ENCODE results near the gene TNPO2. TPM values are rescaled to one million over a fixed set of nuclear protein-coding genes. Genes with fewer than 3 reads are reported as not detected.
"Not testable (repeated sequence)": the region's sequence is repeated elsewhere in the genome, so short reads cannot be mapped to it uniquely, and the experiment has no call there.

Gene TNPO2
- total RNA-seq, 2 donors from 2014 or later: 79.0 to 88.9 TPM

- no peak overlapping the region for H3K27ac ChIP-seq
- ATAC-seq (ENCODE audit: insufficient number of reproducible peaks, low FRiP score, low read depth) (no peak), DNase-seq (ENCODE audit: low spot score) (no peak)
- H3K27me3 ChIP-seq (replicated peaks; ENCODE audit: insufficient read depth): no peaks in the 10 kb centered on the region
- TF ChIP-seq, protein P1, sequence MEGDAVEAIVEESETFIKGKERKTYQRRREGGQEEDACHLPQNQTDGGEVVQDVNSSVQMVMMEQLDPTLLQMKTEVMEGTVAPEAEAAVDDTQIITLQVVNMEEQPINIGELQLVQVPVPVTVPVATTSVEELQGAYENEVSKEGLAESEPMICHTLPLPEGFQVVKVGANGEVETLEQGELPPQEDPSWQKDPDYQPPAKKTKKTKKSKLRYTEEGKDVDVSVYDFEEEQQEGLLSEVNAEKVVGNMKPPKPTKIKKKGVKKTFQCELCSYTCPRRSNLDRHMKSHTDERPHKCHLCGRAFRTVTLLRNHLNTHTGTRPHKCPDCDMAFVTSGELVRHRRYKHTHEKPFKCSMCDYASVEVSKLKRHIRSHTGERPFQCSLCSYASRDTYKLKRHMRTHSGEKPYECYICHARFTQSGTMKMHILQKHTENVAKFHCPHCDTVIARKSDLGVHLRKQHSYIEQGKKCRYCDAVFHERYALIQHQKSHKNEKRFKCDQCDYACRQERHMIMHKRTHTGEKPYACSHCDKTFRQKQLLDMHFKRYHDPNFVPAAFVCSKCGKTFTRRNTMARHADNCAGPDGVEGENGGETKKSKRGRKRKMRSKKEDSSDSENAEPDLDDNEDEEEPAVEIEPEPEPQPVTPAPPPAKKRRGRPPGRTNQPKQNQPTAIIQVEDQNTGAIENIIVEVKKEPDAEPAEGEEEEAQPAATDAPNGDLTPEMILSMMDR (IDR thresholded peaks at IDR 0.05): no peak
- H3K4me3 ChIP-seq: no peak overlapping the region
- peaks cover 17 to 27% of the 10 kb centered on the region in 2 donors for H3K4me1 ChIP-seq (ENCODE audit: control insufficient read depth in 1 of 2, low read depth in 2 of 2)
- H3K9me3 ChIP-seq: no peaks in the 10 kb centered on the region
- peaks cover 23% of the 10 kb centered on the region for H3K36me3 ChIP-seq
Observed at GRCh38 chr19:12730064-12730463, 6.3 kb upstream of the TNPO2 start.

DNA sequence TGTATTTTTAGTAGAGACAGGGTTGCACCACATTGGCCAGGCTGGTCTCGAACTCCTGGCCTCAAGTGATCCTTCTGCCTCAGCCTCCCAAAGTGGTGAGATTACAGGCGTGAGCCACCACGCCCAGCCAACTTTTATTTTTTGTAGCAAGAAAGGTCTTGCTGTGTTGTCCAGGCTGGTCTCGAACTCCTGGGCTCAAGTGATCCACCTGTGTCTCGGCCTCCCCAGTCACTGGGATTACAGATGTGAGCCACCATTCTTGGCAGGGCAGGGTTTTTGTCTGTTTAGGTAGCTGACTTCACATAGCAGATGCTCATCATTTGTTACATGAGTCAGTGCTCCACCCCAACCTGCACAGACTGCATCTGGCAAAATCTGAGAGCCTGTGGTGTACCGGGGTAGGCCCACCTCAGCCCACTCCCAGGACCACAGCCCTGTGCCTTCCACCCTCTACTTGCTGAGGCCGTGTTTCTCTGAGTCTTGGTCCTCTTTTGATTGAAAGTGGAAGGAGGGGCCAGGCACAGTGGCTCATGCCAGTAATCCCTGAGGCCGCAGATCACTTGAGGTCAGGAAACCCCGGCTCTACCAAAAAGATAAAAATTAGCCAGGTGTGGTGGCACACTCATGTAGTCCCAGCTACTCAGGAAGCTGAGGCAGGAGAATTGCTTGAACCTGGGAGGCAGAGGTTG, 4.2 kb upstream of the TNPO2 start:
- no peak overlapping the region for H3K27ac ChIP-seq
- TF ChIP-seq, protein P1 (IDR thresholded peaks at IDR 0.05): no peak
- no peaks in the 10 kb centered on the region for H3K27me3 ChIP-seq (replicated peaks; ENCODE audit: insufficient read depth)
- no peak for ATAC-seq (ENCODE audit: insufficient number of reproducible peaks, low FRiP score, low read depth)
- H3K9me3 ChIP-seq: no peaks in the 10 kb centered on the region
- DNase-seq (ENCODE audit: low spot score): no peak
- H3K4me1 ChIP-seq (ENCODE audit: control insufficient read depth in 1 of 2, low read depth in 2 of 2): peaks cover 16 to 35% of the 10 kb centered on the region in 2 donors
- H3K4me3 ChIP-seq: no peak overlapping the region
- peaks cover 23% of the 10 kb centered on the region for H3K36me3 ChIP-seq

DNA sequence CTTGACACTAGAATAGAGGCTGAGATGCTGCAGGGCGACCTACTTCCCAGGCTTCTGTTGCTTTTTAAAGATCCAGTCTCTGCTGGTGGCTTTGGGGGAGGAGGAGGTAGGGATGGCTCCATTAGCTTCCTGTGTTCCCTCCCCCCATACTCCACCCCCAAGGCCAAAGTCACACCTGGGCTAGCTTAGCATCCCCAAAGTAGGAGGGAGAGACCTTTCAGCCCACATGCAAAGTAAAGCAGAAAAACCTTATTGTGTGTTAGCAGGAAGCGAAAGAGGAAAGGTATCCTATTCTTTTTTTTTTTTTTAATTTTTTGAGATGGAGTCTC, 3.2 kb upstream of the TNPO2 start:
- peaks cover 10 to 28% of the 10 kb centered on the region in 2 donors for H3K4me1 ChIP-seq (ENCODE audit: control insufficient read depth in 1 of 2, low read depth in 2 of 2)
- ATAC-seq (ENCODE audit: insufficient number of reproducible peaks, low FRiP score, low read depth) (no peak), DNase-seq (ENCODE audit: low spot score) (no peak)
- no peak overlapping the region for H3K4me3 ChIP-seq
- H3K27me3 ChIP-seq (replicated peaks; ENCODE audit: insufficient read depth): no peaks in the 10 kb centered on the region
- no peaks in the 10 kb centered on the region for H3K9me3 ChIP-seq
- peaks cover 23% of the 10 kb centered on the region for H3K36me3 ChIP-seq
- TF ChIP-seq, protein P1 (IDR thresholded peaks at IDR 0.05): no peak
- H3K27ac ChIP-seq: no peak overlapping the region

- not testable (repeated sequence) for H3K4me3 ChIP-seq; ATAC-seq (ENCODE audit: insufficient number of reproducible peaks, low FRiP score, low read depth); H3K9me3 ChIP-seq; H3K27ac ChIP-seq; H3K27me3 ChIP-seq (replicated peaks; ENCODE audit: insufficient read depth); DNase-seq (ENCODE audit: low spot score)
- Histone ChIP-seq H3K4me1 (ENCODE audit: control insufficient read depth in 1 of 2, low read depth in 2 of 2) (peaks cover 13 to 31% of the 10 kb centered on the region in 2 donors), H3K36me3 (peaks cover 17% of the 10 kb centered on the region)
Observed at GRCh38 chr19:12725612-12726011, 1.9 kb upstream of the TNPO2 start.

- no peak for ATAC-seq (ENCODE audit: insufficient number of reproducible peaks, low FRiP score, low read depth)
Observed at GRCh38 chr19:12723381-12723640, 421 bp downstream of the TNPO2 start.

More at GRCh38 chr19:12723381-12723640, 421 bp downstream of the TNPO2 start:
- Histone ChIP-seq H3K36me3 (peaks cover 8% of the 10 kb centered on the region), H3K27ac (peak overlapping the region; percentile 95 to 96), H3K4me3 (peak overlapping the region; percentile 94), H3K9me3 (no peaks in the 10 kb centered on the region), H3K27me3 (replicated peaks; ENCODE audit: insufficient read depth) (no peaks in the 10 kb centered on the region), H3K4me1 (ENCODE audit: control insufficient read depth in 1 of 2, low read depth in 2 of 2) (peaks cover 21 to 39% of the 10 kb centered on the region in 2 donors)
- no peak for DNase-seq (ENCODE audit: low spot score)
- TF ChIP-seq, protein P1 (IDR thresholded peaks at IDR 0.05): no peak
